WTC11 (cell line): ENCODE data around the gene RIMKLB.

Experiments used
- FOXP1 ChIP-seq: sonication (generic); formaldehyde crosslinking; IDR thresholded peaks from 2 replicates; pipeline ENCODE4 v1.8.0; 2022; ENCODE audit warnings: missing genetic modification reagents, mild to moderate bottlenecking, moderate library complexity, borderline replicate concordance
- KAT7 ChIP-seq: sonication (generic); formaldehyde crosslinking; IDR thresholded peaks from 2 replicates; pipeline ENCODE4 v1.8.1; 2023; ENCODE audit warnings: missing genetic modification reagents, mild to moderate bottlenecking, borderline replicate concordance
- NR3C1 ChIP-seq: sonication (generic); formaldehyde crosslinking; conservative IDR thresholded peaks from 2 replicates; pipeline ENCODE4 v1.8.1; 2023; ENCODE audit warnings: low read depth, mild to moderate bottlenecking, missing genetic modification reagents
- TCF7 ChIP-seq: sonication (generic); formaldehyde crosslinking; IDR thresholded peaks from 2 replicates; pipeline ENCODE4 v1.8.0; 2022; ENCODE audit warnings: mild to moderate bottlenecking, low read depth, missing genetic modification reagents, moderate library complexity
- TF ChIP-seq, protein P1 (sequence below): sonication (generic); formaldehyde crosslinking; IDR thresholded peaks from 2 replicates; pipeline ENCODE4 v1.8.0; 2022; ENCODE audit warnings: mild to moderate bottlenecking, missing genetic modification reagents
- TF ChIP-seq, protein P2 (sequence below): fragments of 250-450 bp; sonication (Bioruptor Pico); IDR thresholded peaks from 2 replicates; pipeline ENCODE4 v2.1.2; 2022; ENCODE audit warnings: mild to moderate bottlenecking, moderate library complexity
- TF ChIP-seq, protein P3 (sequence below): fragments of 200-600 bp; IDR thresholded peaks from 2 replicates; pipeline ENCODE4 v1.8.0; 2022; ENCODE audit warnings: antibody characterized with exemption
- TF ChIP-seq, protein P4 (sequence below): sonication (generic); formaldehyde crosslinking; IDR thresholded peaks from 2 replicates; pipeline ENCODE4 v1.8.1; 2023; ENCODE audit warnings: mild to moderate bottlenecking, moderate library complexity, missing genetic modification reagents

DNA sequence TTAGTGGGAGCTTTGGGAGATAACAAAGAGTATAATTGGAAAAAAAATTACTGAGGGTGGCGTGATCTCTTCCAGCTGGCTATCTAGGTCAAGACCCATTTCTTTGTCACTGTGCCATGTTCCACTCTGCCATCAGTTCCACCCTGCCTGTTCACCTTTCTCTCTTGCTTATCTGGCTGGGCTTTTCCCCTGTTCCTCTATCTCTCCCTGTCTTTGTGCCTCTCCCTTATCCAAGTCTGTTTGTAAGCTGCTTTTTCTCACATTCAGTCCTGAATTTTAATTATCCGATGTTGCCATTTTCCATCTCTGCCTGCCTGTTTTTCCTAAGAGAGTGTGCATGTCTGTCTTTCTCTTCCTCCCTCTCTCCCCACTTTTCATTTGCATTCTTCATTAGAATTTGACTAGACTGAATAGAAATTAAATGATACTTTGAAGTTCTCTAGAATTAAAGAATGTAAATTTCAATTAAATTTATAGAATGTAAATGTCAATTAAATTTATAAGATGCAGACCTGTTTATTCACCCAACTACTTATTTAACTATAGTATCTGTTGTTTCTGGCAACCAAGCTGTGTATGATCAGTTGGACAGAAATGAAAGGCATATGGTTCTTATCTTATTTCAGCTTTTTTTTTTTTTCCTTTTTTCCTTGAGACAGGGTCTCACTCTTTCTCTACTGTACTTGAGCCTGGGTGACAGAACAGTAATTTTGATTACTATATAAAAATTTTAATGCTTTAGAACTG is 83.8 kb downstream of the RIMKLB start:
- TF ChIP-seq, protein P1, sequence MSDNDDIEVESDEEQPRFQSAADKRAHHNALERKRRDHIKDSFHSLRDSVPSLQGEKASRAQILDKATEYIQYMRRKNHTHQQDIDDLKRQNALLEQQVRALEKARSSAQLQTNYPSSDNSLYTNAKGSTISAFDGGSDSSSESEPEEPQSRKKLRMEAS (CRISPR knock-in tag): no peak
- TF ChIP-seq, protein P2, sequence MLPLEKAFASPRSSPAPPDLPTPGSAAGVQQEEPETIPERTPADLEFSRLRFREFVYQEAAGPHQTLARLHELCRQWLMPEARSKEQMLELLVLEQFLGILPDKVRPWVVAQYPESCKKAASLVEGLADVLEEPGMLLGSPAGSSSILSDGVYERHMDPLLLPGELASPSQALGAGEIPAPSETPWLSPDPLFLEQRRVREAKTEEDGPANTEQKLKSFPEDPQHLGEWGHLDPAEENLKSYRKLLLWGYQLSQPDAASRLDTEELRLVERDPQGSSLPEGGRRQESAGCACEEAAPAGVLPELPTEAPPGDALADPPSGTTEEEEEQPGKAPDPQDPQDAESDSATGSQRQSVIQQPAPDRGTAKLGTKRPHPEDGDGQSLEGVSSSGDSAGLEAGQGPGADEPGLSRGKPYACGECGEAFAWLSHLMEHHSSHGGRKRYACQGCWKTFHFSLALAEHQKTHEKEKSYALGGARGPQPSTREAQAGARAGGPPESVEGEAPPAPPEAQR (CRISPR knock-in tag): no peak
- TF ChIP-seq NR3C1 (CRISPR knock-in tag) (no peak), FOXP1 (CRISPR knock-in tag) (no peak), TCF7 (no peak), KAT7 (CRISPR knock-in tag) (no peak)
- TF ChIP-seq, protein P3, sequence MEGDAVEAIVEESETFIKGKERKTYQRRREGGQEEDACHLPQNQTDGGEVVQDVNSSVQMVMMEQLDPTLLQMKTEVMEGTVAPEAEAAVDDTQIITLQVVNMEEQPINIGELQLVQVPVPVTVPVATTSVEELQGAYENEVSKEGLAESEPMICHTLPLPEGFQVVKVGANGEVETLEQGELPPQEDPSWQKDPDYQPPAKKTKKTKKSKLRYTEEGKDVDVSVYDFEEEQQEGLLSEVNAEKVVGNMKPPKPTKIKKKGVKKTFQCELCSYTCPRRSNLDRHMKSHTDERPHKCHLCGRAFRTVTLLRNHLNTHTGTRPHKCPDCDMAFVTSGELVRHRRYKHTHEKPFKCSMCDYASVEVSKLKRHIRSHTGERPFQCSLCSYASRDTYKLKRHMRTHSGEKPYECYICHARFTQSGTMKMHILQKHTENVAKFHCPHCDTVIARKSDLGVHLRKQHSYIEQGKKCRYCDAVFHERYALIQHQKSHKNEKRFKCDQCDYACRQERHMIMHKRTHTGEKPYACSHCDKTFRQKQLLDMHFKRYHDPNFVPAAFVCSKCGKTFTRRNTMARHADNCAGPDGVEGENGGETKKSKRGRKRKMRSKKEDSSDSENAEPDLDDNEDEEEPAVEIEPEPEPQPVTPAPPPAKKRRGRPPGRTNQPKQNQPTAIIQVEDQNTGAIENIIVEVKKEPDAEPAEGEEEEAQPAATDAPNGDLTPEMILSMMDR: no peak
- TF ChIP-seq, protein P4, sequence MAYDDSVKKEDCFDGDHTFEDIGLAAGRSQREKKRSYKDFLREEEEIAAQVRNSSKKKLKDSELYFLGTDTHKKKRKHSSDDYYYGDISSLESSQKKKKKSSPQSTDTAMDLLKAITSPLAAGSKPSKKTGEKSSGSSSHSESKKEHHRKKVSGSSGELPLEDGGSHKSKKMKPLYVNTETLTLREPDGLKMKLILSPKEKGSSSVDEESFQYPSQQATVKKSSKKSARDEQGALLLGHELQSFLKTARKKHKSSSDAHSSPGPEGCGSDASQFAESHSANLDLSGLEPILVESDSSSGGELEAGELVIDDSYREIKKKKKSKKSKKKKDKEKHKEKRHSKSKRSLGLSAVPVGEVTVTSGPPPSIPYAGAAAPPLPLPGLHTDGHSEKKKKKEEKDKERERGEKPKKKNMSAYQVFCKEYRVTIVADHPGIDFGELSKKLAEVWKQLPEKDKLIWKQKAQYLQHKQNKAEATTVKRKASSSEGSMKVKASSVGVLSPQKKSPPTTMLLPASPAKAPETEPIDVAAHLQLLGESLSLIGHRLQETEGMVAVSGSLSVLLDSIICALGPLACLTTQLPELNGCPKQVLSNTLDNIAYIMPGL: no peak
